ENCODE data around the gene RLF. TPM values are rescaled to one million over a fixed set of nuclear protein-coding genes. Genes with fewer than 3 reads are reported as not detected.
"Not testable (repeated sequence)": the region's sequence is repeated elsewhere in the genome, so short reads cannot be mapped to it uniquely, and the experiment has no call there.

The RLF gene
- total and polyA plus RNA-seq, 2 donors from 2014 or later, result 3.5 to 15.8 TPM

DNA sequence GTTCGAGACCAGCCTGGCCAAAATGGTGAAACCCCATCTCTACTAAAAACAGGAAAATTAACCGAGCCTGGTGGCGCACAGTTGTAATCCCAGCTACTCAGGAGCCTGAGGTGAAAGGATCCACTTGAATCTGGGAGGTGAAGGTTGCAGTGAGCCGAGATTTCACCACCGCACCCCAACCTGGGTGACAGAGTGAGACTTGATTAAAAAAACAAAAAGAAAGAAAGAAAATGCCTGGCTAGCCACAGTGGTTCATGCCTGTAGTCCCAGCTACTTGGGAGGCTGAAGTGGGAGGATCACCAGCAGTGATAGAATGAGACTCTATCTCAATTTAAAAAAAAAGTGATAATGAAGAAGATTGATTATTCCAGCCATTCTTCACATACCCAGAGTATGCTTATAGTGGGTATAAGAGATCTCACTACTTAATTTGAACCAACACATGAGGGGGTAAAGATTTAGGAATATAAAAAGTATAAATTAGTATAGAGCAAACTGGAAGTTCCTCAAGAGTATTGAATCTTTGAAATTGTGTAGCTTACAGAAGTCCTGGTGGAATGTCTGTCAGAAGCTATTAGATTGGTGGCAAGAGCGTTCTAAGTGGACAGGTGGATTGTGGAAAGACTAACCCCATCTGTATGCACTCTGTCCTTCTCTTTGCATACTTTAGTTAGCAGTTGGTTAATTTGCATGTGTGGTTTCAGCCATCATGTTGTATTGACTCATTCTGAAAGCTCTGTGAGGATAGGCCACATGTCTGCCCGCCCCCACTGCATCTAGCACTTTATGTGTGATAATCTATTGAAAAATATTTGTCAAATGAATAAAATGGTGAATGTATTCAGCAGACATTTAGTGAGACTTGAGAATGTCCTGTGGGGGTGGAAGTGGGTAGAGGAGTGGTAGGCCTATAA lies 25.0 kb downstream of the RLF start:
- peaks cover 0 to 2% (median 0%) of the 10 kb centered on the region in 3 donors for H3K4me1 ChIP-seq (ENCODE audit: control insufficient read depth in 2 of 3, insufficient read depth in 2 of 3, low read depth in 1 of 3, low read length in 3 of 3)
- DNase-seq (no peak), FAIRE-seq (no peak)

DNA sequence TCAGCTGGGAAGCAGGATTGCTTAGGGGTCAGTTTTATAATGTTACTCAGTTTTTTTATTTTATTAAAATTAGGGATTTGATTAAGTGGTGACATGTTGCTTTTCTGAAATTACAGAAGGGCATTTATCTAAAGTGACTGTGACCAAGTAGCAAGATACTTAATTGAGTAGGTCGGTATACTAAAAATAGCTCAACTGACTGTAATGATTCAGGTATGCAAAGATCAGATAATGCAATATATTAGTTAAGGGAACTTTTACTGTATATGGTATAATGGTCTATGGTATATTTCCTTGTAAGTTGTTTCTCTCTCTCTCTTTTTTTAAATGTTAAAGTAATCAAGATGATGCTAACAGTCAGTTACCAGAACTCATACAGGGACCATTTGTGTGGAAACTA lies 26.2 kb downstream of the RLF start:
- FAIRE-seq, result no peak

More for the DNA sequence above, 25.0 kb downstream of the RLF start:
- no peaks in the 10 kb centered on the region for H3K27me3 ChIP-seq (ENCODE audit: control insufficient read depth, insufficient read depth, low read length)
- intact Hi-C loops (cut with DNase I), result no loop called here
- H3K9ac ChIP-seq (ENCODE audit: low read length in 3 of 3), result no peak overlapping the region
- peaks cover 0 to 3% (median 0%) of the 10 kb centered on the region in 3 donors for H3K36me3 ChIP-seq (ENCODE audit: control insufficient read depth in 2 of 3, insufficient read depth in 3 of 3, low read length in 3 of 3)
- H3K27ac ChIP-seq (ENCODE audit: low read depth in 2 of 2, low read length in 2 of 2), result no peak overlapping the region
- TF ChIP-seq, protein P1, sequence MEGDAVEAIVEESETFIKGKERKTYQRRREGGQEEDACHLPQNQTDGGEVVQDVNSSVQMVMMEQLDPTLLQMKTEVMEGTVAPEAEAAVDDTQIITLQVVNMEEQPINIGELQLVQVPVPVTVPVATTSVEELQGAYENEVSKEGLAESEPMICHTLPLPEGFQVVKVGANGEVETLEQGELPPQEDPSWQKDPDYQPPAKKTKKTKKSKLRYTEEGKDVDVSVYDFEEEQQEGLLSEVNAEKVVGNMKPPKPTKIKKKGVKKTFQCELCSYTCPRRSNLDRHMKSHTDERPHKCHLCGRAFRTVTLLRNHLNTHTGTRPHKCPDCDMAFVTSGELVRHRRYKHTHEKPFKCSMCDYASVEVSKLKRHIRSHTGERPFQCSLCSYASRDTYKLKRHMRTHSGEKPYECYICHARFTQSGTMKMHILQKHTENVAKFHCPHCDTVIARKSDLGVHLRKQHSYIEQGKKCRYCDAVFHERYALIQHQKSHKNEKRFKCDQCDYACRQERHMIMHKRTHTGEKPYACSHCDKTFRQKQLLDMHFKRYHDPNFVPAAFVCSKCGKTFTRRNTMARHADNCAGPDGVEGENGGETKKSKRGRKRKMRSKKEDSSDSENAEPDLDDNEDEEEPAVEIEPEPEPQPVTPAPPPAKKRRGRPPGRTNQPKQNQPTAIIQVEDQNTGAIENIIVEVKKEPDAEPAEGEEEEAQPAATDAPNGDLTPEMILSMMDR (IDR thresholded peaks at IDR 0.05; ENCODE audit: borderline replicate concordance, extremely low read depth, insufficient read depth), result no peak
- H3K9me3 ChIP-seq (ENCODE audit: control insufficient read depth in 2 of 3, insufficient read depth in 1 of 3, low read length in 3 of 3), result no peaks in the 10 kb centered on the region
- H3K4me3 ChIP-seq (ENCODE audit: low read length in 3 of 3), result no peak overlapping the region

DNA sequence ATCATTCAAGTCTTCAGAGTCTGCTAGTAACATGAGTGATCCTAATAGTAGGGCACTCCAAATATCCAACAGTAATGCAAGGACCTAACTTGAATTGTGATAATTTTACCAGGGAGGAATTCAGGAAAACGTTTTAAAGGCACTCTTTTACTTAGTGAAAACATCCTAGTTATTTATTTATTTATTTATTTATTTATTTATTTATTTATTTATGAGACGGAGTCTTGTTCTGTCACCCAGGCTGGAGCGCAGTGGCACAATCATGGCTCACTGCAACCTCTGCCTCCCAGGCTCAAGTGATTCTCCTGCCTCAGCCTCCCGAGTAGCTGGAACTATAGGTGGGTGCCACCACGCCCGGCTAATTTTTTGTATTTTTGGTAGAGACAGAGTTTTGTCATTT lies 33.5 kb downstream of the RLF start:
- H3K9me3 ChIP-seq (ENCODE audit: control insufficient read depth in 2 of 3, insufficient read depth in 1 of 3, low read length in 3 of 3); H3K27ac ChIP-seq (ENCODE audit: low read depth in 2 of 2, low read length in 2 of 2); intact Hi-C loops (cut with DNase I); H3K4me1 ChIP-seq (ENCODE audit: control insufficient read depth in 2 of 3, insufficient read depth in 2 of 3, low read depth in 1 of 3, low read length in 3 of 3); H3K27me3 ChIP-seq (ENCODE audit: control insufficient read depth, insufficient read depth, low read length); H3K4me3 ChIP-seq (ENCODE audit: low read length in 3 of 3); DNase-seq; FAIRE-seq; H3K9ac ChIP-seq (ENCODE audit: low read length in 3 of 3): not testable (repeated sequence)
- peaks cover 2 to 21% (median 14%) of the 10 kb centered on the region in 3 donors for H3K36me3 ChIP-seq (ENCODE audit: control insufficient read depth in 2 of 3, insufficient read depth in 3 of 3, low read length in 3 of 3)

More for the DNA sequence above, 26.2 kb downstream of the RLF start:
- no peak overlapping the region for H3K4me3 ChIP-seq (ENCODE audit: low read length in 3 of 3)
- H3K9me3 ChIP-seq (ENCODE audit: control insufficient read depth in 2 of 3, insufficient read depth in 1 of 3, low read length in 3 of 3), result no peaks in the 10 kb centered on the region
- DNase-seq, result no peak
- peaks cover 0 to 13% (median 6%) of the 10 kb centered on the region in 3 donors for H3K36me3 ChIP-seq (ENCODE audit: control insufficient read depth in 2 of 3, insufficient read depth in 3 of 3, low read length in 3 of 3)
- H3K9ac ChIP-seq (ENCODE audit: low read length in 3 of 3), result no peak overlapping the region
- H3K4me1 ChIP-seq (ENCODE audit: control insufficient read depth in 2 of 3, insufficient read depth in 2 of 3, low read depth in 1 of 3, low read length in 3 of 3), result peaks cover 0 to 2% (median 0%) of the 10 kb centered on the region in 3 donors
- H3K27me3 ChIP-seq (ENCODE audit: control insufficient read depth, insufficient read depth, low read length), result no peaks in the 10 kb centered on the region
- intact Hi-C loops (cut with DNase I), result no loop called here
- TF ChIP-seq, protein P1 (IDR thresholded peaks at IDR 0.05; ENCODE audit: borderline replicate concordance, extremely low read depth, insufficient read depth), result no peak
- no peak overlapping the region for H3K27ac ChIP-seq (ENCODE audit: low read depth in 2 of 2, low read length in 2 of 2)

DNA sequence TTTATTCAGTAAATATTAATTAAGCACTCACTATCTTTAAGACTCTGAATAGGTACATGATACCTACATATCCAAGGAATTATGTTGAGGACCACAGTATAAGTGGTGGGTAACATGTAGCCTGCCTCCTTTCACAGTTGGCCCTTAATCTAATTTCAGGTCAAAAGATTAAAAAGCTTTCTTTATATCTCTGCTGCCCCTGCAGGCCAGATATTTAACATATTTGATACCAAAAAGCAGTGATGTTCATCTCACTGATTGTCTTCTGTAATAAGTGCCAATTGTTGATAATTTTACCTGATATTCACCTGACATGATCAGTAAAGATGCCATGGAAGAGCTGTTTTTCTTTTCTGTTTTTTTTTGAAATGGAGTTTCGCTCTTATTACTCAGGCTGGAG lies 36.5 kb downstream of the RLF start:
- FAIRE-seq (no peak), DNase-seq (no peak)
- Histone ChIP-seq H3K4me1 (ENCODE audit: control insufficient read depth in 2 of 3, insufficient read depth in 2 of 3, low read depth in 1 of 3, low read length in 3 of 3) (no peaks in the 10 kb centered on the region), H3K36me3 (ENCODE audit: control insufficient read depth in 2 of 3, insufficient read depth in 3 of 3, low read length in 3 of 3) (peaks cover 2 to 9% (median 8%) of the 10 kb centered on the region in 3 donors), H3K27me3 (ENCODE audit: control insufficient read depth, insufficient read depth, low read length) (no peaks in the 10 kb centered on the region), H3K27ac (ENCODE audit: low read depth in 2 of 2, low read length in 2 of 2) (no peak overlapping the region), H3K9me3 (ENCODE audit: control insufficient read depth in 2 of 3, insufficient read depth in 1 of 3, low read length in 3 of 3) (no peaks in the 10 kb centered on the region), H3K4me3 (ENCODE audit: low read length in 3 of 3) (no peak overlapping the region), H3K9ac (ENCODE audit: low read length in 3 of 3) (no peak overlapping the region)
- TF ChIP-seq, protein P1 (IDR thresholded peaks at IDR 0.05; ENCODE audit: borderline replicate concordance, extremely low read depth, insufficient read depth), result no peak
- intact Hi-C loops (cut with DNase I), result no loop called here
